Left kidney (tissue), 8 donors: Measurements from ENCODE around the gene STN1. TPM values are rescaled to one million over a fixed set of nuclear protein-coding genes. Genes with fewer than 3 reads are reported as not detected.

Experiments used
- DNase-seq: peaks from one replicate; pipeline ENCODE4 v3.0.0-alpha.2; 2013
- long read RNA-seq, 8 donors: transcript quantifications; one replicate each; lab custom pipeline, GENCODE V29; 2026
- polyA plus RNA-seq: library from polyadenylated mRNA; unstranded; fragments of 120-200 nt; gene quantifications from one replicate; pipeline ENCODE4 v1.2.1, GENCODE V29; 2013; ENCODE audit not compliant: insufficient read length

STN1 gene
- 24.1 TPM for polyA plus RNA-seq
- long read RNA-seq, donor 1, transcript STN1-201 (10 exons, 1,417 nt), result major isoform, 5 of 10 reads
- long read RNA-seq, donor 1, partial matches to known transcripts, result 0 of 10 reads
- long read RNA-seq, donor 1, other reads (novel, unspliced or antisense), result 0 of 10 reads
- long read RNA-seq, donor 2, partial matches to known transcripts, result 0 of 2 reads
- long read RNA-seq, donor 2, other reads (novel, unspliced or antisense), result 0 of 2 reads
- long read RNA-seq, donor 3, partial matches to known transcripts, result 0 of 6 reads
- long read RNA-seq, donor 3, other reads (novel, unspliced or antisense), result 0 of 6 reads
- long read RNA-seq, donor 4, result 0 reads
- long read RNA-seq, donor 5, transcript STN1-201 (10 exons, 1,417 nt), result major isoform, 5 of 8 reads
- long read RNA-seq, donor 5, partial matches to known transcripts, result 0 of 8 reads
- long read RNA-seq, donor 5, other reads (novel, unspliced or antisense), result 0 of 8 reads
- long read RNA-seq, donor 6, transcript STN1-201 (10 exons, 1,417 nt), result major isoform, 8 of 9 reads
- long read RNA-seq, donor 6, partial matches to known transcripts, result 0 of 9 reads
- long read RNA-seq, donor 6, other reads (novel, unspliced or antisense), result 0 of 9 reads
- long read RNA-seq, donor 7, transcript STN1-201 (10 exons, 1,417 nt), result major isoform, 7 of 10 reads
- long read RNA-seq, donor 7, partial matches to known transcripts, result 0 of 10 reads
- long read RNA-seq, donor 7, other reads (novel, unspliced or antisense), result 0 of 10 reads
- long read RNA-seq, donor 8, partial matches to known transcripts, result 0 of 3 reads
- long read RNA-seq, donor 8, other reads (novel, unspliced or antisense), result 0 of 3 reads

- DNase-seq, result peak; percentile 93
Observed at GRCh38 chr10:103918053-103918846, at the start of gene STN1. STN1 (minus strand) TSS chr10:103918184; CDS start chr10:103917594, 590 bp downstream.

GRCh38 chr10:103967448-103968071 is 49.6 kb upstream of the STN1 start:
- DNase-seq, result peak; percentile 61

- DNase-seq, result peak; percentile 86
Observed at GRCh38 chr10:103966671-103967447, 48.9 kb upstream of the STN1 start, which contains the start of gene SLK. SLK (plus strand) TSS chr10:103967140; CDS start chr10:103967746, 606 bp downstream.

GRCh38 chr10:103960103-103960502 is 42.1 kb upstream of the STN1 start:
- no peak for DNase-seq

- no peak for DNase-seq
Observed at GRCh38 chr10:103958996-103959395, 41.0 kb upstream of the STN1 start.

GRCh38 chr10:103954543-103954942 is 36.6 kb upstream of the STN1 start:
- DNase-seq, result no peak

- DNase-seq, result no peak
Observed at GRCh38 chr10:103951942-103952341, 34.0 kb upstream of the STN1 start.

- no peak for DNase-seq
Observed at GRCh38 chr10:103951183-103951582, 33.2 kb upstream of the STN1 start.

GRCh38 chr10:103949728-103950127 is 31.7 kb upstream of the STN1 start:
- DNase-seq, result no peak

GRCh38 chr10:103947799-103948516 is 30.0 kb upstream of the STN1 start:
- DNase-seq, result no peak

- no peak for DNase-seq
Observed at GRCh38 chr10:103942866-103943265, 24.9 kb upstream of the STN1 start.

GRCh38 chr10:103941801-103942200 is 23.8 kb upstream of the STN1 start:
- no peak for DNase-seq

- no peak for DNase-seq
Observed at GRCh38 chr10:103939522-103939921, 21.5 kb upstream of the STN1 start.

- no peak for DNase-seq
Observed at GRCh38 chr10:103936022-103936421, 18.0 kb upstream of the STN1 start.

- DNase-seq, result no peak
Observed at GRCh38 chr10:103934308-103934707, 16.3 kb upstream of the STN1 start.

- no peak for DNase-seq
Observed at GRCh38 chr10:103933557-103934121, 15.7 kb upstream of the STN1 start.

- no peak for DNase-seq
Observed at GRCh38 chr10:103932971-103933370, 15.0 kb upstream of the STN1 start.

- no peak for DNase-seq
Observed at GRCh38 chr10:103932271-103932670, 14.3 kb upstream of the STN1 start.

GRCh38 chr10:103931603-103932002 is 13.6 kb upstream of the STN1 start:
- no peak for DNase-seq

GRCh38 chr10:103930881-103931280 is 12.9 kb upstream of the STN1 start:
- no peak for DNase-seq
